GM18520 (cell line): ENCODE measurements around the gene MACROD2.

Experiments used
- ATAC-seq: cut with Tn5 transposase; IDR thresholded peaks from one replicate; pipeline ENCODE4 v1.9.1; 2021; ENCODE audit not compliant: unreplicated experiment

MACROD2 gene

DNA sequence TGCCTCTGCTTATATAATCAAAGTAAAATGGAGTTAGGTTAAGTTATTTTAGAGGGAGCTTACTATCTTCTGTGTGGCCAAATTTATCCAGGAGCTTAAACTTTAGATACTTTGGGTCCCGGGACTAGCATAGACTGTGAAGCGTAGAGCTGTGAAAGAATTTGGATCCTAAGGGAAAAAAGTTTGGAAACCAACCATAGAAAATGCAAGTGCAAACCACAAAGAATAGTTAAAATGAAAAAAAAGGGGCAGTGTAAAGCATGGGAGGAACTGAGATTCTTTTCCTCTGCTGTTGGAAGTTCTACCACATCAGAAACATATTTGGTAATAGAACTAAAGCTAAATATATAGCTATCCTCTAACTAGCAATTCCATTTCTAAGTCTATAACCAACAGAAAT lies 574.3 kb downstream of the MACROD2 start:
- ATAC-seq: no peak

DNA sequence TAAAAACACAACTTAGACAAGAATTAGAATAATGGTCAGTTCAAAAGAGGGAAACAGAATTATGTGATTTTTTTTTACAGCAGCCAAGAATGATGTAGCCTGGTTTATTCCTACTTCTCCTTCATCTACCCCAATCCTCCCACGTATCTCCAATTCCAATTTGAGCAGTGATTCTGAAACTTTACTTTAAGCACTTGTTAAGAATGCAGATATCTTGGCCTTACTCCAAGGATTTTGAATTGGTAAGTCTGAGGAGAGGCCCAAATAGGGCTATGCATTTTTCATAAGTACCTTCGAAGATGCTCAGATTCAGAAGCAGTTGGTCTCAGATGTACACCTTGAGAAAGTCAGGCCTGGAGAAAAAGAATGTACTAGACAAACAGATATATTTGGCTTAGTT lies 575.5 kb downstream of the MACROD2 start:
- no peak for ATAC-seq

DNA sequence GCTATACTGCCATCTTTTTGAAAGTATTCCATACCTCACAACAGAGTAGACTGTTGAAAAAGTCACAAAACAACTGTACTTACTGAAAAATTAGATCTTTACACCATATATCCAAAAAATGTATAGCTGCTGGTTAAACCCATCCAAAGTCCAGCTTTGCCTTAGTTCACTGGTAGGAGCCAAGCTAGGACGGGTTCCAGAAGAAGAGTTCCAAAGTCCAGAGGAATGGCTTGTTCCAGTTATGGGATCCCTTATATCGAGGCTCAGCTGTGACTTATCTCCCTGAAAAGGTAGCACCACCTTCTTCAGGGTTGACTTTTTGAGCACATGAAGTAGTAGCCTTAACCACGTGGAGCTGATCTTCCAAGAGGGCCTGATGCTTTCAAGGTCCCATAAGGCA lies 578.4 kb downstream of the MACROD2 start:
- no peak for ATAC-seq

DNA sequence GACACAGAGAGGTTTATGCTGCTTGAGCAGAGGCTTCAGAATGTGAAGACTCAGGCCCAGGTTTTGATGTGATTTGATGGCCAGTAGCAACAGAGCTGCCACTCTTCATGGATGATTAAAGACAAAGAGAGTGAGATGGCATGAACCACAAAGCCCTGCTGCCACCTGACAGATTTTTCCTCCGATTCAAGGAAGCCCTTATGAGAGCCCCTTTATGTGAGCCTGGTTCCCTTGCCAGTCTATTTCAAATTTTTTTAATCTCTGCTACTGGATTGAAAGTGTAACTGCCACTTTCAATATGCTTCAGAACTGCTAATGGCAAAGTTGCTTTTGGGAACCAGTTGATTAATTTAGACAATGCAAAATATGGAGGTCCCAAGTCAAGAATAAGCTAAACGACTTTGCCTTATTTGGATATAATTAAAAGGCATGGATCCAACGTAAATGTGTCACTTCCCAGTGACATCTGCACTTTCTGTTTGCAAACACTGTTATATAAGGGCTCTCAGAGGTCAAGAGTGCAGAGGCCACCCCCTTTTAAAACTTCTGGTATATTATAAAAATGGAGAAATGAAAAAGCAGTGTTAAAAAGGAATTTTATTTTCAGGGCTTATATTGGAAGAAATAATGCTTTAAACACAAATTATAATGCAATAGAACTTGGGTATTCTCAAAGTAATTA lies 581.0 kb downstream of the MACROD2 start:
- ATAC-seq: no peak

DNA sequence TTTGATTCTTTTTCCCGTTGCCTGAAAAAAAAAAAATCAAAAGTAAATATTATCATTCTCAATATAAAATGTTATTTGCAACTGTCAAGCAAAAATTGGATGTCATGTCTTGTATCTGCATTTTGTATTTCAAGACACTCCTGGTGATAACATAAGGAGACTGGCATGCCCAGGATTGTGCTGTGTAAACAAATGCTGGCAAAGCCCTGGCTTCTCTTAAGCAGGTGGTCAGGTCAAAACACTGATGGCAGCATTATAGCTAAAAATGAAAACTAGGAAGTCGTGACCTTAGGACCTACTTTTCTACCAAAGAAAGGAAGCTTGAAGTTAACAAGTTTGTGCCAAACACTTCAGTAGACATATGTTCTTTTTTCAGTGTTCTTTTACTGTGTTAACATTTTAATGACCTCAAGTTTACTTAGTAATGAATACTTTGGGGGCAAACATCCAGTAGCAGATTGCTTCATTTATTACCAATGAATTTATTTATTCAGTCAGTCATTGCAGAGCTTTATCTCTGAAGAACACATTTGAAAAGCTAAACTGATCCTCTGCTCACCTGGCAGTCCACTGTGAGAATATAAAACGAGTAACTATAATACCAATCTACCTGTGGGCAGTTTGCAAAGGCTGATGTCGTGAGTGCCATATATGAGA lies 585.2 kb downstream of the MACROD2 start:
- no peak for ATAC-seq

DNA sequence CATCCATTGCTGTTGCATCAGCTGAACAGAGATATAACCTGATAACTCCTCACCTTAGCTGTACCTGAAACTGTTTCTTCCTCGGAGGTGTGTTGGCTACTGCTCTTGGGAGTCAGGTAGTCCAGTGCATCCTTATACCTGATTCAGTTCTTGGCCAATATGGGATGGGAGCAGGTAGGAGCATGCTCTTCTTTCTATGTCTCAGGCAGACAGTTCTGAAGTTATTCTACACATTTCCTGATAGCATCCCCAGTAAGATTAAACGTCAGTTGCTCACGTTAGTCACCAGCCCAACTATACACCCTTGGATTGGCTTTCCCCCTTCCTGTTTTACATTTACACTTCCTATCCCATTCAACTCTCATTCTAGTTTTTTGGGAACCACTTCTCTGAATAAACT lies 586.4 kb downstream of the MACROD2 start:
- no peak for ATAC-seq

DNA sequence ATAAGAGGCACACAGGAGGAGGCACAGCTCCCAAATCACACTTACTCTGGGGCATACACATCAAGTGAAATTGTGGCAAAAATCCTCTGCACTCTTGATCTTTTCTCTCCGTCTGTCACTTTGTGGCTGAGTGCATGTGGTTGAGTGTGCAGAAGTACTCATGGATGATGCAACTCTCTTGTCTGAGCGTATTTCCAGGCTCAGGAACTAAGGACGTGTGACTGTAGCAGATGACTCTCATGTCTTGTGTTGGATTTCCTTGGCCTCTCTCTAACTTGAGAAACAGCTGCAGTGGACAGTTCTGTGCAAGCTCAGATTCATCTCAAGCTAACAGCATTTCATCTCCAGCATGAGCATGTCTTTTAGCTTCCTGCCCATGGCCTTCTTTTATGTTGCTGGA lies 587.5 kb downstream of the MACROD2 start:
- no peak for ATAC-seq

DNA sequence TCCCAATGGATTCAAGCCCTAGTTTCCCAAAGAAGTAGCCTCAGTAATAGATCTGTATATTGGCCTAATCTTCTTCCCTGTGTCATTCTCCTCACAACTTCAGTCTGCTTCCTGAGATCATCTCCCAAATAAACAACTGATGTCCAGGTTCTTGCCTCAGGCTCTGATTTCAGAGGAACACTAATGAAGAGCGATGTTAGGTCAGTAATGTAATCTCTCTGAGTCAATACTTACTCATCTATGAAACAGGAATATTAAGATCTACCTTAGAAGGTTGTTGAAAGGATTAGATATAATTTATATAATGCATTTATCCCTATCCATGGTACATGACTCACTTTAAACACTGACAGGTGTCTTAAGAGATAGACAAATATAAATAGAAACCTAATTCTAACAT lies 588.1 kb downstream of the MACROD2 start:
- ATAC-seq: no peak

DNA sequence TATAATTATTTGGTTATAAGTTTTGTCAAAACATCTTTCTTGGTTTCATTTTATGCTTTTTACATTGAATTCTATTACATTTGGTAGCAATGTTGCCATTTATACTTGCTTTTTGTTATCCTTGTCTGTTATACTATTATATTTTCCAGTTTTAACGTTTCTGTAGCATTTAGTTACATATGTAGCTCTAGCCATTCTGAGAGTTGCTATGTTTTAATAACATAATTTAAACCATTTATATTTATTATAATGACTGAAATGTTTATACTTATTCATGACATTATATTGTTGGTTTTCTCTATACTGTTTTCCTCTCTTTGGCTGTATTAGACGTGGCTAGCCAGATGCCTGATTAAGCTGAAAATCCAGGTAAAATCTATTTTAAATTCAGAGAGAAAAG lies 594.1 kb downstream of the MACROD2 start:
- no peak for ATAC-seq

DNA sequence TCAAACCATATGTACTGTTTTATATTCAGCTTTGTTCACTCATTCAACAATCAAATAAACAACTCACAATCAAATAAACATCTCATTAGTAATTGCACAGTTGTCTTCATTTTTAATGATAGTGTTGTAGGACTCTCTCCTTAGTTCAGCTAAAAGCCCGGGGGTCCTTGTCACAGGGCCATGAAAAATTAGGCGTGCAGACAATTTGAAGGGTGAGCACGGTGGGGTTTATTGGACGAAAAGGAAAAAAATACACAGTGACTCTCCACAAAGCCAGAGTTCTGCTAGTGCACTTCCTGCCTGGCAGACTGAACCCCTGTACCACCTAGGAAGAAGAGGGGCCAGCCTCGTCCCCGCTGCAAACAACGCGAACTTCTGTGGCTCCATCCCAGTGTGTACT lies 599.7 kb downstream of the MACROD2 start:
- ATAC-seq: no peak

DNA sequence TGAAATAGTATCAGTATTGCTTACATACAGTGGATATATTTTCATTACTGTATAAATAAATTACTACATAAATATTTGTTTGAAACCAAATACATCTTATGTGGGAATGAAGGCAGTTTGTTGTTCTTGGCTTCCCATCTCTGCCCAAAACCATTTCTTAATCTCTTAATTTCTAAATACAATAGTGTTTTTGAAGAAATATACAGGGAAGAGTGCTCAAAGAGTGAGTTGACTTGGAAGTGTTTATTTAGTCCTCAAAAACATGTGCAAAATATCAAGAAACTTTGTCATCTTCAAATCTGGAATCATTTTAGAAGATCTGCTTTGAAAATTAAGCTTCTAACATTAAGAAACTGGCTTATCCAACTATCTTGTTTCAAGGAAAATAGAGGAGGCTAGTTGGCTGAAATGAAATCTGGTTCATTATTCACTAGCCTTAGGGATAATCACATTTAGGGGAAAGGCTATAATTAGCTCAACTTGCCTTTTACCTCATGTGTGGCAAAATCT lies 601.9 kb downstream of the MACROD2 start:
- no peak for ATAC-seq

DNA sequence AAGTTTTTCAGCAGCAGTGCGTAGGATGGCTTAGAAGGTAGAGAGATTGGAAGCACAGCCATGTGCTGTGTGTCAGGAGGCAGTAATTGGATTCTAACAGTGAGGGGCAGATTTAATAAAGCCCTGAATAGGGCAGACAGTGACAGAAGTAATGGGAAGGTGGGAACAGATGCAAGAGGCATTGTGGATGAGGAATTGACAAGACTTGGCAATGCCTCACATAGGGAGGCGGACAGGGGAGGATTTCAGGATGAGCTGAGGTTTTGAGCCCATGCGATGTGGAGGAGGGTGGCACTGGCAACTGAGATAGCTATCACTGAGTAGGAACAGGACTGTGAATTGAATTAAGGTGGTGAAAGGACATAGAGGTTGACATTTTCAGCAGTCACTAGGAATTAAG lies 604.3 kb downstream of the MACROD2 start:
- ATAC-seq: no peak

DNA sequence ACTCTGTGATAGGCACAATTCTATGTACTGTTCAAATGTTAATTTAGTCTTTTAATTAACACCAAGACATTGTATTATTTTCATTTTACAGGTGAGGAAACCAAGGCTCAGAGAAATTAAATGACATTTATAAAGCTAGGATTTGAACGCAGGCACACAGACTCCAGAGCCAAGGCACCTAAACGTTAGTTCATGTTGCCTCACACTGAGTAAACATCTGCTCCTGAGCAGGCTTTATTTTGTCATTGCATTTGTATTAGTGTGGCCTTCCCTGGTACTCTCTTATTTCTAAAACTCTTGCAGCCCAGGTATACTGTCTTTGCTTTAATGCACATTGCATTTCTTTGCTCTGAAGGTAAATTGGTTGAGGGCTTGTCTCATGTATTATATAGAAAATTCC lies 605.2 kb downstream of the MACROD2 start:
- no peak for ATAC-seq

DNA sequence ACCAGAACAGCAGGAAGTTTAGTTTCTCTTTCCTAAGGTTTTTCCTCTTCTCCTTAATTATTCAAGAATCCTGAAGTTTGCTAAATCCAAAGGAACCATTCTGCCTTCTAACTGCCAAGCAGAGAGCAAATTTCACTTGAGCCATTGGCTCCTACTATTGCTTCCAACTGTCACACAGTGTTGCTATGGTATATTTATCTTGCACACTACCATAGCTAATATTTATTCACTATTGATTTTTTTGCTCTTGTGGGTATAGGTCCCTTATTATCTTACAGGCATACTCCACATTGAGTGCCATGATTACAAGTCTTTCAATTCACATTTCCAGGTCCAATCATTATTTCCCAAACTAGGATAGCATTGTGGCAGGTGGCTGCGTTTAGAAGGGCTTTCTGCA lies 608.8 kb downstream of the MACROD2 start:
- ATAC-seq: no peak

DNA sequence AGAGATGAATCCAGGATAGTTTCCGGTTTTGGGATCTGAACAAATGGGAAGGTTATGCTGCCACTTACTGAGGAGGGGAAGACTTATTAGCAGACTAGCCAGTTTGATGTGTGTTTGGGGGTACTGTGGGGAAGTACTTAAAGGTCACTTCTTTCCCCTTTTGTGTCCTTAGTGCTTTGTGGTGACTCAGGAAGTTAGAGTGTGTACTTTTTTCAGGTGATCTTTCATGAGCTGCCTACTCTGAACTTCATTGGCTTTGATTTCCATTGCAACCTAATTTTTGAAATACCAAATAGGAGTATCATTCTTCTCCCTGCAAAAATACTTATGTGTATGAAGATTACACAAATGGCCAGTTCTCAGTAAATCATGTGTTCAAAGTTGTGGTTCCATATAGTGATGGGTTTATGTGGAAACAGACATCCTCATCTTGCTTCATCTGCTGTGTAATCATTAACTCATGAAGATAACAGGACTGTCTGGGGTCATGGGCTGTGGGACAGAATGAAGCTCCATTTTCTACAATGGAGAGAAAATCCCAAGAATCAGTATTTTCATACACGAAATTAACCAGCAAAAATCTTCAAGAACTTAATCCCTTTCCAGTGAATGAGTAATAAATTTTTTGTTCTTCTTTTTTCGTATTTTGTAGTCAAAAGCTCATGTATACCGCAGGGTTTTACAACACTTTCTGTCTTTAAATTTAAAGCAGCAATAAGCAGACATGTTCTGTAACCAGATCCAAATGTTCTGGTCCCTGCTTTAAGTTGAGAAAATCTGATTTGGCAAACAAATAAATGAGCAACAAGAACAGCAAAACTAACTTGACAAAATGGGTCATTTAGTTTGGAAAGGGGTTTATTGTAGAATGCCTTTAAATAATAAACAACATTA lies 614.3 kb downstream of the MACROD2 start:
- ATAC-seq: no peak

DNA sequence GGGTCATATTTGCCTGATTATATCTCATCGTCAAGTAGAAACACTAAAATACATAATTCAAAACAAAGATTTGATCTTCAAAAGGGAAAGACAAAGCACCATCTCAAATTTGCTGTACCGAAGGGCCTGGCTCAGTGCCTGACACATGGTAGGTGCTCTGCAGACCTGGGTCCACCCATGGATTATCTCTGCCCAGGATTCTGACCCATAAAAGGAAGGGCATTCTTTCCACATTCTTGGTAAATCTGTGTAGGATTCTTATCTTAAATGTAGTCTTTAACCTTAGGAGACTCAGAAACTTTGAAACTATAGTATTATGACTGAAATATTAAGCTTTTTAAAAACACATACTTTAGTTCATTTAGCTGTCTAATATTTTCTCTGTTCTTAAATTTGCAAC lies 616.2 kb downstream of the MACROD2 start:
- no peak for ATAC-seq

DNA sequence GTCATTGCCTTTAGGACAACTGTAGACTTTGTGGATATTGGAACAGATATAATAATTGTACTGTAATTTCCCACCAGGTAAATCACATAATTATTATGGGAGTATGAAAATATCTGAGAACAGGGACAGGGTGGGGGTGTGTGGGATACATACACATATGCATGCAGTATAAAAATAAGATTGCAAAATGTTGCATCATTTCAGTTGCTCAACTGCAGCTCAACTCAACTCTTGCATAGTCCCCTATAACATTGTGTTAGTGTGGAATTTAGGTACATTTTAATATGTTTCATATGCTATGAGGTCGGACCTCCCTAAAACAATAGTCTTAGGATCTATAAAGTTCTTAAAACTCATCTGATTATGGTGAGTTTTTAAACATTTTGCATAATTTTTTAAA lies 617.1 kb downstream of the MACROD2 start:
- ATAC-seq: no peak

DNA sequence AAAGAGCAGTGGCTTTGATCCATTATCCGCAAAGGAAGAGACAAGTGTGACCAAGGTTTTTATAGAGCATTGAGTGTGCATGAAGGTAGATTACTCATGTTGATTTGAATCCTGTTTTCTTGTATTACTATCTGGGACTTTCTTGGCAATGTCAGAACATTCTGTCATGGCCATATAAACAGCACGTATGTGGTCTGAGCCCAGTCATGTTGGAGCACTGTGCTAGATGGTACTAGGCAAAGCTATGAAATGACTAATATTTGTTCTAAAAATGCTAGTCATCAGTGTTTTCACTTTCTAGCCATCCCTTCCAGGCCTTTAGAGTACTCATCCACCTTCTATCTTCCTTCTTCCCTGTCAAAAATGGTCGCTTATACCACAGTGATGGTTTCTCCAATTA lies 620.7 kb downstream of the MACROD2 start:
- no peak for ATAC-seq

DNA sequence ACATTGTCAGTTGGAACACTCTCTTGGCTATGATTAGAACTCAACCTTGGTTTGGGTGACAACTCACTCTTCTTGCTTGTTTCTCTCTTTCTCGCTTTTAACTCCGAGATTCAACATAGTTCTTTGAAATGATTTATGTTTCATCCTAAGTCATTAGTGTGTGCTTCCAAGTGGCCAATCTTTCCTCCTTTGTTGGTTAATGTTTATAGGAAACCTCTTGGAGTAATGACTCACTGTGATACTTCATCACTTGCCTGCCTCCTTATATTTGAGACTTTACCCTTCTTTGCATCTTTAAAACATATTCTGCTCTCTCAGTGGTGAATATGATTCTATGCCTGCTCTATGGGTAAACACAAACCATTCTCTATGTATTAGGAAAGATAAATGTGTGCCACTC lies 621.8 kb downstream of the MACROD2 start:
- no peak for ATAC-seq

DNA sequence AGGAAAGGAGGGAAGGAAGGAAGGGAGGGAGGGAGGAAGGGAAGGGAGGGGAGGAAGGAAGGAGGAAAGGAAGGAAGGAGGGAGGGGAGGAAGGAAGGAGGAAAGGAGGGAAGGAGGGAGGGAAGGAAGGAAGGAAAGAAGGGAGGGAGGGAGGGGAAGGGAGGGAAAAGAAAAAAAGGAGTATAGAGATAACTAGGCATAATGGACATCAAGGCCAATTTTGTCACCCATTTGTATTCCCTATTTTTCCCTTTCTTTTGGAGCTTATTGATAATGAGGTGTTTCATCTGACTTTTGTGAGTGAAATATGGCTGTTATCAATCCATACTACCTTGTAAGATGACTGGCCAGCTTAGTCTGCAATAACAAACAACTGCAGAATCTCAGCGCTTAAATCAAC lies 624.1 kb downstream of the MACROD2 start:
- no peak for ATAC-seq

DNA sequence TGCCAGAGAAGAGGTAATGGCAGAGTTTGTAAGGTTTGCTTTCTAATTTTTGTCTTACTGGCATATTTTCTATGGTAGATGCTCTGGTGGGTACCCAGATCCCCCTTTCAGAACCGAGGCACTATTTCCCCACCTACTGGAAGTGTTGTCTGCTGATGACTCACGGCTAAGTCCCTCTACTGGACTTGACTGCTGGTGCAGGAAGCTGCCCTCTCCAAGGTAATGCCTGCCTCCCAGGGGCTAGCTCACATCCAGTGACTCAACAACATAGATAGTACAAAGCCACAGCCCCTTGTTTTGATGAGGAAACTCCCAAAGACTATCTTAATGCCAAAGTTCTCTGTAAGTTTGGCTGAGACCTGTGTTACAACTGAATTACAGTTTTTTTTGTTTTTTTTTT lies 627.5 kb downstream of the MACROD2 start:
- ATAC-seq: no peak

DNA sequence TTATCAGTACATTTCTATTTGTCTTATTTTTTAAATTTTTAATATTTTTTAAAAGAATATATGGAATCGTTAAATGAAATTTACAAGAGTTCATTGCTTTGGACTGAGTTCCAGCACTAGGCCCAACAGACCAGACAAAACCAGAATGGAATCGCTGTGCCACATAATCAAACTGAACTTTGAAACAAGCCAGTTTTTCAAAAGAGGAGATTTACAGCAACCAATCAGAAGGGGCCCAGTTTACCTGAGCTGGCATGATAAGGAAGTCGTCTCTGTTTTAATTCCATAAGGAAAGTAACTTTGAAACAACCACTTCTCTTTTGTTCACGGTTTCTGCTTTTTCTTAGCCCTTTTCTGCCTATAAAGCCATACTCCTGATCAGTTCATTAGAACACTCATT lies 635.7 kb downstream of the MACROD2 start:
- ATAC-seq: no peak
